GM12875 (cell line): Measurements from ENCODE around the gene TPPP.

ENCODE experiments used
- H3K4me3 ChIP-seq: one replicate; pipeline ENCODE4 v1.5.1; 2011; ENCODE audit warnings: low read depth, low read length, control low read depth
- CTCF ChIP-seq: IDR thresholded peaks from 2 replicates; pipeline ENCODE4 v1.5.1; 2011; ENCODE audit warnings: low read depth, mild to moderate bottlenecking, control low read depth, inconsistent platforms, low read length, moderate library complexity, borderline replicate concordance; ENCODE audit not compliant: insufficient read depth

The TPPP gene

GRCh38 chr5:666816-667498, 26.2 kb downstream of the TPPP start:
- H3K4me3 ChIP-seq: no peak overlapping the region
- no peak for TF ChIP-seq CTCF

GRCh38 chr5:665956-666711, 27.0 kb downstream of the TPPP start:
- no peak overlapping the region for H3K4me3 ChIP-seq
- no peak for TF ChIP-seq CTCF

GRCh38 chr5:665541-665955, 27.6 kb downstream of the TPPP start:
- no peak overlapping the region for H3K4me3 ChIP-seq
- TF ChIP-seq CTCF: no peak

GRCh38 chr5:664994-665360, 28.2 kb downstream of the TPPP start:
- no peak for TF ChIP-seq CTCF
- no peak overlapping the region for H3K4me3 ChIP-seq

- no peak overlapping the region for H3K4me3 ChIP-seq
- no peak for TF ChIP-seq CTCF
These were observed 28.7 kb downstream of the TPPP start for GRCh38 chr5:664343-664993.

- no peak overlapping the region for H3K4me3 ChIP-seq
- no peak for TF ChIP-seq CTCF
These were observed 29.5 kb downstream of the TPPP start for GRCh38 chr5:663436-664342.
